Subcutaneous adipose tissue (tissue), 4 donors: ENCODE data around the gene SELENOO. TPM values are rescaled to one million over a fixed set of nuclear protein-coding genes. Genes with fewer than 3 reads are reported as not detected.

Experiments
- total RNA-seq, 4 donors: library from RNA; depleted of rRNA; stranded (reverse); fragments of >200 nt; gene quantifications; one replicate each; pipeline ENCODE4 v1.1.0, GENCODE V29; 2016
- TF ChIP-seq, protein P1 (sequence below): fragments of 450-650 bp; IDR thresholded peaks from one replicate; pipeline ENCODE4 v1.5.1; 2016; ENCODE audit warnings: low read depth, mild to moderate bottlenecking, control low read depth, antibody characterized with exemption, moderate library complexity

Gene SELENOO
- total RNA-seq, 4 donors from 2014 or later: 13.2 to 36.5 (median 18.9) TPM

DNA sequence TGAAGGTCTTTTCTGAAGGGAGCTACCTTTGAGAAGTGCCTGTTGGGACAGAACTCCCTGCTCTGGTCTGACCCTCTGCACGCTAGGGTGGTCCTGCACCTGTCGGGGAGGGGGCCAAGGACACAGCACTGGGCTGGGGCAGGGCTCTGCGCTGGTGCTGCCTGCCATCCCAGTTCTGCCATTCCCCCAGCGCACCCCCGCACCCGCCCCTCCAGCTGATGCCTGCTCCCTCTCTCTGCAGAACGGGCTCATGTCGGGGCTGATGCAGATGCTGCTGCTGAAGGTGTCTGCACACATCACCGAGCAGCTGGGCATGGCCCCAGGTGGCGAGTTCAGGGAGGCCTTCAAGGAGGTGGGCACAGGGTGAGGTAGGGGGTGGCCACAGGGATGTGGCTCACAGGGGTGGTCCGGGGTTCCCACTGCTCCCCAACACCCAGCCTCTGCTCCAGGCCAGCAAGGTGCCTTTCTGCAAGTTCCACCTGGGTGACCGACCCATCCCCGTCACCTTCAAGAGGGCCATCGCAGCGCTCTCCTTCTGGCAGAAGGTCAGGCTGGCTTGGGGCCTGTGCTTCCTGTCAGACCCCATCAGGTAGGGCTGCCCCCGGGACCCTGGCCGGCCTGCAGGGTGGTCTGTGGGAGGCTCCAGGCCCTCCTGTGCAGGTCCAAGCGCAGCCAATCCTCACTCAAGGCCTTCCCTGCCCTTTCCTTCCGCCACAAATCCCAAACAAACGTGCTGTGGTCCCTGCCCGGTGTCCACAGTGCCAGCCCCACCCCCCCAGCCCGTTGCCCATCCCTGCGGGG, 3.6 kb upstream of the SELENOO start:
- TF ChIP-seq, protein P1, sequence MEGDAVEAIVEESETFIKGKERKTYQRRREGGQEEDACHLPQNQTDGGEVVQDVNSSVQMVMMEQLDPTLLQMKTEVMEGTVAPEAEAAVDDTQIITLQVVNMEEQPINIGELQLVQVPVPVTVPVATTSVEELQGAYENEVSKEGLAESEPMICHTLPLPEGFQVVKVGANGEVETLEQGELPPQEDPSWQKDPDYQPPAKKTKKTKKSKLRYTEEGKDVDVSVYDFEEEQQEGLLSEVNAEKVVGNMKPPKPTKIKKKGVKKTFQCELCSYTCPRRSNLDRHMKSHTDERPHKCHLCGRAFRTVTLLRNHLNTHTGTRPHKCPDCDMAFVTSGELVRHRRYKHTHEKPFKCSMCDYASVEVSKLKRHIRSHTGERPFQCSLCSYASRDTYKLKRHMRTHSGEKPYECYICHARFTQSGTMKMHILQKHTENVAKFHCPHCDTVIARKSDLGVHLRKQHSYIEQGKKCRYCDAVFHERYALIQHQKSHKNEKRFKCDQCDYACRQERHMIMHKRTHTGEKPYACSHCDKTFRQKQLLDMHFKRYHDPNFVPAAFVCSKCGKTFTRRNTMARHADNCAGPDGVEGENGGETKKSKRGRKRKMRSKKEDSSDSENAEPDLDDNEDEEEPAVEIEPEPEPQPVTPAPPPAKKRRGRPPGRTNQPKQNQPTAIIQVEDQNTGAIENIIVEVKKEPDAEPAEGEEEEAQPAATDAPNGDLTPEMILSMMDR: no peak

- TF ChIP-seq, protein P1: no peak
Observed at GRCh38 chr22:50197856-50198623, 2.8 kb upstream of the SELENOO start.

- TF ChIP-seq, protein P1: no peak
Observed at GRCh38 chr22:50198624-50199017, 2.2 kb upstream of the SELENOO start.

- TF ChIP-seq, protein P1: no peak
Observed at GRCh38 chr22:50199251-50199721, 1.5 kb upstream of the SELENOO start.

DNA sequence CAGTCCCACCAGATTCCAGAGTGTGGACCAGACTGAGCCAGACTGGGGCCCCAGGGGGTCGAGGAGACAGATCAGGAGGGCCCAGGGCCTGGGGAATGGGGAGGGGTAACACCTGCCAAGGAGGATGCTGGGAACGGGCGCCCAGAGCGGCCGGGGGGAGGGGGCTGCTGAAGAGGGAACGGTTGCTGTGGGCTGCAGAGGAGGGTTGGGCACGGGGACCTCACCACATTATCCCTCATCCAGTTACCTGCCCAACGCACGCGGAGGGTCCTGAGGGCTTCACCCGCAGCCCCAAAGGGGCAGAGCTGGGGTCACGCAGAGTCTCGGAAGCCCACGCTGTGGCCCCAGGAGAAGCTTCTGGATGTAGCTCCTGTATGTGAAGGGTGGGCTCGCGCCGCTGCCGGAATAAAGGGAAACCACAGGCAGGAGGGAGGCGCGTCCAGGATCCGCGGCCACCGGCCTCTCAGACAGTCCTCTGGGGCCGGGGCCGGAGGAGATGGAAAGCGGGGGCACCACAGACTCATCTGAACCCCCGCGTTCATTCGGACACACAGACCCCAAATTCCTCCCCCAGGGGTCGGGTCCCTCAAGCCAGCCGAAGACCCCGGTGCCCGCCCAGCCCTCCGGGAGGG, 866 bp upstream of the SELENOO start:
- TF ChIP-seq, protein P1: no peak

DNA sequence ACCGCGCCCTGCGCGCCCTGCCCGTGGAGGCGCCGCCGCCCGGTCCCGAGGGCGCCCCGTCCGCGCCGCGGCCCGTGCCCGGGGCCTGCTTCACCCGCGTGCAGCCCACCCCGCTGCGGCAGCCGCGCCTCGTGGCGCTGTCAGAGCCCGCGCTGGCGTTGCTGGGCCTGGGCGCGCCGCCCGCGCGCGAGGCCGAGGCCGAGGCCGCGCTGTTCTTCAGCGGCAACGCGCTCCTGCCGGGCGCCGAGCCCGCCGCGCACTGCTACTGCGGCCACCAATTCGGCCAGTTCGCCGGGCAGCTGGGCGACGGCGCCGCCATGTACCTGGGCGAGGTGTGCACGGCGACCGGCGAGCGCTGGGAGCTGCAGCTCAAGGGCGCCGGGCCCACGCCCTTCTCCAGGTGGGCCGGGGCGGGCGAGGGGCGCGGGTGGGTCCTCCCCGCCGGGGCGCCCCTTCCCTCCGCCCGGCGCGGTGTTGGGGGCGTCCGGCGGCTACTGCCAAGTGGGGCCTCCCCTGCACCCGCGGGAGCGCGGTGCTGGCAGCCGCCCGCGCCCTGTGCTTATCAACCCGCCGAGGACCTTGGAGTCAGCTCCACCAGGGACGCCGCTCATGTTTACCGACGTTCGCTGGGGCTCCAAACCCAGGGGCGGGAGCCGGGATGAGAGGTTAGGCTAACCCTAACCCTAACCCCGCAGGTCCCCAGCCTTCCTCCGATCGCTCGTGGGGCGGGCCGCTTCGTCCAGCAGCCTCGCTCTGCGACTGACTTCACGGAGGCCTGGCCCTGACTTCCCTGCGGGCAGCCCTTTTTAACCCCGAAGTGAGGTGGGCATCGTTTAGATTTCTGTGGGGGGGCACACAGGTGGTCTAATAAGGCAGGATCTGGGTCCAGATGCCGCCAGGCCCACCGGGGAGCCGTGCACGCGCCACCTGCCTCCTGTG, 649 bp downstream of the SELENOO start:
- TF ChIP-seq, protein P1: no peak
